HL-60 (cell line): ENCODE measurements around the gene RAB18.

Experiments used
- DNase-seq, 2 experiments: peaks; one replicate each; pipeline ENCODE4 v3.0.0-alpha.2; 2010 to 2020; ENCODE audit warnings: low read depth in 1 of 2, low spot score in 1 of 2
- H3K27ac ChIP-seq: fragments of 250-450 bp; sonication (Bioruptor Pico); replicated peaks from 2 replicates; pipeline ENCODE4 v1.5.1; 2020; ENCODE audit warnings: mild to moderate bottlenecking, moderate library complexity
- H3K27me3 ChIP-seq: fragments of 250-450 bp; sonication (Bioruptor Pico); 2 replicates; pipeline ENCODE4 v1.5.1; 2021; ENCODE audit warnings: mild to moderate bottlenecking, moderate library complexity; ENCODE audit not compliant: insufficient read depth, poor library complexity, severe bottlenecking
- H3K4me3 ChIP-seq: replicated peaks from 2 replicates; pipeline ENCODE4 v1.5.1; 2011; ENCODE audit warnings: mild to moderate bottlenecking, control low read depth, low read length; ENCODE audit not compliant: insufficient read depth
- CTCF ChIP-seq: IDR thresholded peaks from one replicate; pipeline ENCODE4 v1.5.1; 2011; ENCODE audit warnings: low read length, control low read depth, inconsistent platforms; ENCODE audit not compliant: insufficient read depth
- GABPA ChIP-seq: IDR thresholded peaks from 2 replicates; pipeline ENCODE4 v1.6.1; 2012; ENCODE audit warnings: low read depth
- POLR2AphosphoS5 ChIP-seq: IDR thresholded peaks from 2 replicates; pipeline ENCODE4 v1.6.1; 2012; ENCODE audit warnings: low read depth
- SPI1 ChIP-seq: IDR thresholded peaks from 2 replicates; pipeline ENCODE4 v1.6.1; 2012; ENCODE audit warnings: low read depth, mild to moderate bottlenecking, borderline replicate concordance
- TF ChIP-seq, protein P1 (sequence below): IDR thresholded peaks from 2 replicates; pipeline ENCODE4 v1.6.1; 2012; ENCODE audit warnings: low read depth; ENCODE audit not compliant: insufficient replicate concordance

The RAB18 gene

GRCh38 chr10:27494116-27494805 lies 9.8 kb upstream of the RAB18 start:
- H3K4me3 ChIP-seq, result no peak overlapping the region
- no peaks in the 10 kb centered on the region for H3K27me3 ChIP-seq
- TF ChIP-seq SPI1 (no peak), CTCF (no peak), GABPA (no peak), POLR2AphosphoS5 (no peak)
- TF ChIP-seq, protein P1, sequence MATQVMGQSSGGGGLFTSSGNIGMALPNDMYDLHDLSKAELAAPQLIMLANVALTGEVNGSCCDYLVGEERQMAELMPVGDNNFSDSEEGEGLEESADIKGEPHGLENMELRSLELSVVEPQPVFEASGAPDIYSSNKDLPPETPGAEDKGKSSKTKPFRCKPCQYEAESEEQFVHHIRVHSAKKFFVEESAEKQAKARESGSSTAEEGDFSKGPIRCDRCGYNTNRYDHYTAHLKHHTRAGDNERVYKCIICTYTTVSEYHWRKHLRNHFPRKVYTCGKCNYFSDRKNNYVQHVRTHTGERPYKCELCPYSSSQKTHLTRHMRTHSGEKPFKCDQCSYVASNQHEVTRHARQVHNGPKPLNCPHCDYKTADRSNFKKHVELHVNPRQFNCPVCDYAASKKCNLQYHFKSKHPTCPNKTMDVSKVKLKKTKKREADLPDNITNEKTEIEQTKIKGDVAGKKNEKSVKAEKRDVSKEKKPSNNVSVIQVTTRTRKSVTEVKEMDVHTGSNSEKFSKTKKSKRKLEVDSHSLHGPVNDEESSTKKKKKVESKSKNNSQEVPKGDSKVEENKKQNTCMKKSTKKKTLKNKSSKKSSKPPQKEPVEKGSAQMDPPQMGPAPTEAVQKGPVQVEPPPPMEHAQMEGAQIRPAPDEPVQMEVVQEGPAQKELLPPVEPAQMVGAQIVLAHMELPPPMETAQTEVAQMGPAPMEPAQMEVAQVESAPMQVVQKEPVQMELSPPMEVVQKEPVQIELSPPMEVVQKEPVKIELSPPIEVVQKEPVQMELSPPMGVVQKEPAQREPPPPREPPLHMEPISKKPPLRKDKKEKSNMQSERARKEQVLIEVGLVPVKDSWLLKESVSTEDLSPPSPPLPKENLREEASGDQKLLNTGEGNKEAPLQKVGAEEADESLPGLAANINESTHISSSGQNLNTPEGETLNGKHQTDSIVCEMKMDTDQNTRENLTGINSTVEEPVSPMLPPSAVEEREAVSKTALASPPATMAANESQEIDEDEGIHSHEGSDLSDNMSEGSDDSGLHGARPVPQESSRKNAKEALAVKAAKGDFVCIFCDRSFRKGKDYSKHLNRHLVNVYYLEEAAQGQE, result no peak
- H3K27ac ChIP-seq, result no peak overlapping the region
- DNase-seq, result no peak

GRCh38 chr10:27496137-27496536 lies 8.0 kb upstream of the RAB18 start:
- no peak overlapping the region for H3K4me3 ChIP-seq
- no peak for DNase-seq
- TF ChIP-seq GABPA, result no peak
- TF ChIP-seq, protein P1, result no peak
- no peak for TF ChIP-seq SPI1
- no peak for TF ChIP-seq CTCF
- H3K27ac ChIP-seq, result no peak overlapping the region
- H3K27me3 ChIP-seq, result no peaks in the 10 kb centered on the region

- Histone ChIP-seq H3K4me3 (no peak overlapping the region), H3K27ac (no peak overlapping the region), H3K27me3 (no peaks in the 10 kb centered on the region)
- no peak for DNase-seq
- no peak for TF ChIP-seq POLR2AphosphoS5
- TF ChIP-seq, protein P1, result no peak
- no peak for TF ChIP-seq GABPA
- TF ChIP-seq CTCF, result no peak
- no peak for TF ChIP-seq SPI1
Observed at GRCh38 chr10:27500096-27500495, 4.0 kb upstream of the RAB18 start.
